ENCODE data around the gene ARID1B.

The ARID1B gene

GRCh38 chr6:157201083-157201482 lies 423.9 kb downstream of the ARID1B start:
- Histone ChIP-seq H3K4me2 (ENCODE audit: low read length) (no peak overlapping the region), H3K9me3 (ENCODE audit: control insufficient read depth, low read length) (no peaks in the 10 kb centered on the region)

GRCh38 chr6:157203312-157203744 lies 426.1 kb downstream of the ARID1B start:
- Histone ChIP-seq H3K9me3 (ENCODE audit: control insufficient read depth, low read length) (no peaks in the 10 kb centered on the region), H3K27me3 (ENCODE audit: control insufficient read depth, insufficient read depth, low read length) (no peaks in the 10 kb centered on the region), H3K36me3 (ENCODE audit: control insufficient read depth, insufficient read depth, low read length) (no peaks in the 10 kb centered on the region), H3K27ac (no peak overlapping the region), H3K4me2 (ENCODE audit: low read length) (no peak overlapping the region), H2AFZ (no peak overlapping the region), H3K4me3 (ENCODE audit: low read depth, low read length) (no peak overlapping the region), H3K4me1 (peaks cover 8% of the 10 kb centered on the region), H3K79me2 (peaks cover 2% of the 10 kb centered on the region), H3K9ac (no peak overlapping the region)
- TF ChIP-seq CTCF (IDR thresholded peaks at IDR 0.05), result no peak

More at GRCh38 chr6:157201083-157201482, 423.9 kb downstream of the ARID1B start:
- no peaks in the 10 kb centered on the region for H3K36me3 ChIP-seq (ENCODE audit: control insufficient read depth, insufficient read depth, low read length)
- no peak overlapping the region for H3K4me3 ChIP-seq (ENCODE audit: low read depth, low read length)
- no peak overlapping the region for H3K9ac ChIP-seq
- TF ChIP-seq CTCF (IDR thresholded peaks at IDR 0.05), result no peak
- H3K27me3 ChIP-seq (ENCODE audit: control insufficient read depth, insufficient read depth, low read length), result no peaks in the 10 kb centered on the region
- no peak overlapping the region for H2AFZ ChIP-seq
- H3K4me1 ChIP-seq, result peaks cover 27% of the 10 kb centered on the region
- H3K79me2 ChIP-seq, result peaks cover 2% of the 10 kb centered on the region
- no peak overlapping the region for H3K27ac ChIP-seq

GRCh38 chr6:157203764-157204163 lies 426.6 kb downstream of the ARID1B start:
- no peak overlapping the region for H2AFZ ChIP-seq
- peaks cover 3% of the 10 kb centered on the region for H3K4me1 ChIP-seq
- TF ChIP-seq CTCF (IDR thresholded peaks at IDR 0.05), result no peak
- H3K9me3 ChIP-seq (ENCODE audit: control insufficient read depth, low read length), result no peaks in the 10 kb centered on the region
- no peaks in the 10 kb centered on the region for H3K27me3 ChIP-seq (ENCODE audit: control insufficient read depth, insufficient read depth, low read length)
- H3K4me2 ChIP-seq (ENCODE audit: low read length), result no peak overlapping the region
- H3K36me3 ChIP-seq (ENCODE audit: control insufficient read depth, insufficient read depth, low read length), result no peaks in the 10 kb centered on the region
- no peak overlapping the region for H3K27ac ChIP-seq
- peaks cover 2% of the 10 kb centered on the region for H3K79me2 ChIP-seq
- no peak overlapping the region for H3K4me3 ChIP-seq (ENCODE audit: low read depth, low read length)
- H3K9ac ChIP-seq, result no peak overlapping the region

- no peaks in the 10 kb centered on the region for H3K9me3 ChIP-seq (ENCODE audit: control insufficient read depth, low read length)
- no peak overlapping the region for H2AFZ ChIP-seq
- no peak overlapping the region for H3K9ac ChIP-seq
- H3K36me3 ChIP-seq (ENCODE audit: control insufficient read depth, insufficient read depth, low read length), result no peaks in the 10 kb centered on the region
- H3K4me2 ChIP-seq (ENCODE audit: low read length), result no peak overlapping the region
- H3K4me3 ChIP-seq (ENCODE audit: low read depth, low read length), result no peak overlapping the region
- H3K79me2 ChIP-seq, result no peaks in the 10 kb centered on the region
- no peak overlapping the region for H3K27ac ChIP-seq
- no peaks in the 10 kb centered on the region for H3K27me3 ChIP-seq (ENCODE audit: control insufficient read depth, insufficient read depth, low read length)
- H3K4me1 ChIP-seq, result no peaks in the 10 kb centered on the region
- no peak for TF ChIP-seq CTCF (IDR thresholded peaks at IDR 0.05)
Observed at GRCh38 chr6:157205473-157206358, 428.5 kb downstream of the ARID1B start.
